ENCODE measurements around the gene GSTT4. TPM values are rescaled to one million over a fixed set of nuclear protein-coding genes. Genes with fewer than 3 reads are reported as not detected.

GSTT4 gene
- total and polyA plus RNA-seq, 2 of the 13 experiments (the other 11 are each of a cell fraction or from before 2014, with no cell fraction given) = 0.59 to 0.62 TPM

DNA sequence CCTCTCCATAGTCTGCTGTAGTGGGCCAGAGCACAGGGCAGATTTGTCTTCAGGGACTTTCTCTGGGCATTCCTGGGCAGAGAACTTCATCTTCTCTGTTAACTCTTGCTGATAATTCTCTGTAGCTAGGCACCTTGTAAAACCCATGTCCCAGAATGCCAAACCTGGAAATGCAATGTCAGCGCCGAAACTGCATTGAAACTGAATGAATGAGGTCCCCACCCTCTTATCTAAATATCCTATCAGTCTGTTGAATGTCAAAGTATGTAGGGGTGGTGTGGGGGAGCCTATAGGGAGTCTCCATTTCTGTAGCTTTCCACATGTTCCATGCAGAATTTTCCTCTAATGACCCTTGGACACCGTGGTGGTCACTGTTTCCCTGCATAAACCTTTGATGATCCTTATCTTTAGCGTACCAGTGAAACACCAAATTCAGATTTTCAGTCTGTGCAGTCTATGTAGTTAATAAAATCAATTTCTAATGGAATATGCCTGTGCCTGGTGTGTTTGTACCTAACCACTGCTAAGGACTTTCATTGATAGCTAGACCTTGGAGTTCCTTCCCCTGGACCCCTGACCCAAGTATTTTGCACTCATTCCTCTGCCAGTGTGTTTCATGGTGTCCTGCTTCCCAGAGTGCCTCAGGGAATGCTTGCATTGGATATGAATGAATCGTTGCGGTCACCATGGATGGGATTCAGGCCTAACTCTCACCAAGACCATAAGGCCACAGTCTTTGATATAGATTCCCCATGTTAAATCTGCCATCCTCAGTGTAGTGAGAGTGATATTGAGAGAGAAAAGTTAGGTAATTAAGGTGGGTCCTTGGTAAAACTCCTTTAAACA is 3.4 kb upstream of the GSTT4 start (continued):
- TF ChIP-seq, protein P1, sequence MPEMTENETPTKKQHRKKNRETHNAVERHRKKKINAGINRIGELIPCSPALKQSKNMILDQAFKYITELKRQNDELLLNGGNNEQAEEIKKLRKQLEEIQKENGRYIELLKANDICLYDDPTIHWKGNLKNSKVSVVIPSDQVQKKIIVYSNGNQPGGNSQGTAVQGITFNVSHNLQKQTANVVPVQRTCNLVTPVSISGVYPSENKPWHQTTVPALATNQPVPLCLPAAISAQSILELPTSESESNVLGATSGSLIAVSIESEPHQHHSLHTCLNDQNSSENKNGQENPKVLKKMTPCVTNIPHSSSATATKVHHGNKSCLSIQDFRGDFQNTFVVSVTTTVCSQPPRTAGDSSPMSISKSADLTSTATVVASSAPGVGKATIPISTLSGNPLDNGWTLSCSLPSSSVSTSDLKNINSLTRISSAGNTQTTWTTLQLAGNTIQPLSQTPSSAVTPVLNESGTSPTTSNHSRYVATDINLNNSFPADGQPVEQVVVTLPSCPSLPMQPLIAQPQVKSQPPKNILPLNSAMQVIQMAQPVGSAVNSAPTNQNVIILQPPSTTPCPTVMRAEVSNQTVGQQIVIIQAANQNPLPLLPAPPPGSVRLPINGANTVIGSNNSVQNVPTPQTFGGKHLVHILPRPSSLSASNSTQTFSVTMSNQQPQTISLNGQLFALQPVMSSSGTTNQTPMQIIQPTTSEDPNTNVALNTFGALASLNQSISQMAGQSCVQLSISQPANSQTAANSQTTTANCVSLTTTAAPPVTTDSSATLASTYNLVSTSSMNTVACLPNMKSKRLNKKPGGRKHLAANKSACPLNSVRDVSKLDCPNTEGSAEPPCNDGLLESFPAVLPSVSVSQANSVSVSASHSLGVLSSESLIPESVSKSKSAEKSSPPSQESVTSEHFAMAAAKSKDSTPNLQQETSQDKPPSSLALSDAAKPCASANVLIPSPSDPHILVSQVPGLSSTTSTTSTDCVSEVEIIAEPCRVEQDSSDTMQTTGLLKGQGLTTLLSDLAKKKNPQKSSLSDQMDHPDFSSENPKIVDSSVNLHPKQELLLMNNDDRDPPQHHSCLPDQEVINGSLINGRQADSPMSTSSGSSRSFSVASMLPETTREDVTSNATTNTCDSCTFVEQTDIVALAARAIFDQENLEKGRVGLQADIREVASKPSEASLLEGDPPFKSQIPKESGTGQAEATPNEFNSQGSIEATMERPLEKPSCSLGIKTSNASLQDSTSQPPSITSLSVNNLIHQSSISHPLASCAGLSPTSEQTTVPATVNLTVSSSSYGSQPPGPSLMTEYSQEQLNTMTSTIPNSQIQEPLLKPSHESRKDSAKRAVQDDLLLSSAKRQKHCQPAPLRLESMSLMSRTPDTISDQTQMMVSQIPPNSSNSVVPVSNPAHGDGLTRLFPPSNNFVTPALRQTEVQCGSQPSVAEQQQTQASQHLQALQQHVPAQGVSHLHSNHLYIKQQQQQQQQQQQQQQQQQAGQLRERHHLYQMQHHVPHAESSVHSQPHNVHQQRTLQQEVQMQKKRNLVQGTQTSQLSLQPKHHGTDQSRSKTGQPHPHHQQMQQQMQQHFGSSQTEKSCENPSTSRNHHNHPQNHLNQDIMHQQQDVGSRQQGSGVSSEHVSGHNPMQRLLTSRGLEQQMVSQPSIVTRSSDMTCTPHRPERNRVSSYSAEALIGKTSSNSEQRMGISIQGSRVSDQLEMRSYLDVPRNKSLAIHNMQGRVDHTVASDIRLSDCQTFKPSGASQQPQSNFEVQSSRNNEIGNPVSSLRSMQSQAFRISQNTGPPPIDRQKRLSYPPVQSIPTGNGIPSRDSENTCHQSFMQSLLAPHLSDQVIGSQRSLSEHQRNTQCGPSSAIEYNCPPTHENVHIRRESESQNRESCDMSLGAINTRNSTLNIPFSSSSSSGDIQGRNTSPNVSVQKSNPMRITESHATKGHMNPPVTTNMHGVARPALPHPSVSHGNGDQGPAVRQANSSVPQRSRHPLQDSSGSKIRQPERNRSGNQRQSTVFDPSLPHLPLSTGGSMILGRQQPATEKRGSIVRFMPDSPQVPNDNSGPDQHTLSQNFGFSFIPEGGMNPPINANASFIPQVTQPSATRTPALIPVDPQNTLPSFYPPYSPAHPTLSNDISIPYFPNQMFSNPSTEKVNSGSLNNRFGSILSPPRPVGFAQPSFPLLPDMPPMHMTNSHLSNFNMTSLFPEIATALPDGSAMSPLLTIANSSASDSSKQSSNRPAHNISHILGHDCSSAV (CRISPR knock-in tag; IDR thresholded peaks at IDR 0.05; ENCODE audit: borderline replicate concordance) = no peak
- TF ChIP-seq SAFB2 (CRISPR knock-in tag; IDR thresholded peaks at IDR 0.05; ENCODE audit: borderline replicate concordance, low read depth) = no peak
- no peak for TF ChIP-seq ZNF276 (CRISPR knock-in tag; IDR thresholded peaks at IDR 0.05; ENCODE audit: low read depth)
- TF ChIP-seq MIER2 (CRISPR knock-in tag; IDR thresholded peaks at IDR 0.05) = no peak
- TF ChIP-seq, protein P2, sequence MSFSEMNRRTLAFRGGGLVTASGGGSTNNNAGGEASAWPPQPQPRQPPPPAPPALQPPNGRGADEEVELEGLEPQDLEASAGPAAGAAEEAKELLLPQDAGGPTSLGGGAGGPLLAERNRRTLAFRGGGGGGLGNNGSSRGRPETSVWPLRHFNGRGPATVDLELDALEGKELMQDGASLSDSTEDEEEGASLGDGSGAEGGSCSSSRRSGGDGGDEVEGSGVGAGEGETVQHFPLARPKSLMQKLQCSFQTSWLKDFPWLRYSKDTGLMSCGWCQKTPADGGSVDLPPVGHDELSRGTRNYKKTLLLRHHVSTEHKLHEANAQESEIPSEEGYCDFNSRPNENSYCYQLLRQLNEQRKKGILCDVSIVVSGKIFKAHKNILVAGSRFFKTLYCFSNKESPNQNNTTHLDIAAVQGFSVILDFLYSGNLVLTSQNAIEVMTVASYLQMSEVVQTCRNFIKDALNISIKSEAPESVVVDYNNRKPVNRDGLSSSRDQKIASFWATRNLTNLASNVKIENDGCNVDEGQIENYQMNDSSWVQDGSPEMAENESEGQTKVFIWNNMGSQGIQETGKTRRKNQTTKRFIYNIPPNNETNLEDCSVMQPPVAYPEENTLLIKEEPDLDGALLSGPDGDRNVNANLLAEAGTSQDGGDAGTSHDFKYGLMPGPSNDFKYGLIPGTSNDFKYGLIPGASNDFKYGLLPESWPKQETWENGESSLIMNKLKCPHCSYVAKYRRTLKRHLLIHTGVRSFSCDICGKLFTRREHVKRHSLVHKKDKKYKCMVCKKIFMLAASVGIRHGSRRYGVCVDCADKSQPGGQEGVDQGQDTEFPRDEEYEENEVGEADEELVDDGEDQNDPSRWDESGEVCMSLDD (CRISPR knock-in tag; IDR thresholded peaks at IDR 0.05; ENCODE audit: borderline replicate concordance) = no peak
- TF ChIP-seq DPF2 (CRISPR knock-in tag; IDR thresholded peaks at IDR 0.05; ENCODE audit: borderline replicate concordance, low read depth) = no peak
- TF ChIP-seq, protein P3, sequence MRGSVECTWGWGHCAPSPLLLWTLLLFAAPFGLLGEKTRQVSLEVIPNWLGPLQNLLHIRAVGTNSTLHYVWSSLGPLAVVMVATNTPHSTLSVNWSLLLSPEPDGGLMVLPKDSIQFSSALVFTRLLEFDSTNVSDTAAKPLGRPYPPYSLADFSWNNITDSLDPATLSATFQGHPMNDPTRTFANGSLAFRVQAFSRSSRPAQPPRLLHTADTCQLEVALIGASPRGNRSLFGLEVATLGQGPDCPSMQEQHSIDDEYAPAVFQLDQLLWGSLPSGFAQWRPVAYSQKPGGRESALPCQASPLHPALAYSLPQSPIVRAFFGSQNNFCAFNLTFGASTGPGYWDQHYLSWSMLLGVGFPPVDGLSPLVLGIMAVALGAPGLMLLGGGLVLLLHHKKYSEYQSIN (CRISPR knock-in tag; IDR thresholded peaks at IDR 0.05; ENCODE audit: borderline replicate concordance) = no peak
- TF ChIP-seq NKX3-1 (CRISPR knock-in tag; IDR thresholded peaks at IDR 0.05) = no peak
- no peak for TF ChIP-seq KDM5A (IDR thresholded peaks at IDR 0.05; ENCODE audit: borderline replicate concordance, low read length)
- no peak for TF ChIP-seq ZNF256 (CRISPR knock-in tag; conservative IDR thresholded peaks at IDR 0.05)

All from HepG2 (cell line).